GM19395 (cell line): ENCODE results near the gene SMPD4.
A peak's percentile ranks its signal among the peaks of the same experiment; 100 is the strongest.
"Not testable (repeated sequence)": the region's sequence is repeated elsewhere in the genome, so short reads cannot be mapped to it uniquely, and the experiment has no call there.

Experiments used
- ATAC-seq: cut with Tn5 transposase; IDR thresholded peaks from one replicate; pipeline ENCODE4 v1.9.1; 2021; ENCODE audit warnings: mild to moderate bottlenecking, moderate library complexity; ENCODE audit not compliant: unreplicated experiment

The SMPD4 gene

DNA sequence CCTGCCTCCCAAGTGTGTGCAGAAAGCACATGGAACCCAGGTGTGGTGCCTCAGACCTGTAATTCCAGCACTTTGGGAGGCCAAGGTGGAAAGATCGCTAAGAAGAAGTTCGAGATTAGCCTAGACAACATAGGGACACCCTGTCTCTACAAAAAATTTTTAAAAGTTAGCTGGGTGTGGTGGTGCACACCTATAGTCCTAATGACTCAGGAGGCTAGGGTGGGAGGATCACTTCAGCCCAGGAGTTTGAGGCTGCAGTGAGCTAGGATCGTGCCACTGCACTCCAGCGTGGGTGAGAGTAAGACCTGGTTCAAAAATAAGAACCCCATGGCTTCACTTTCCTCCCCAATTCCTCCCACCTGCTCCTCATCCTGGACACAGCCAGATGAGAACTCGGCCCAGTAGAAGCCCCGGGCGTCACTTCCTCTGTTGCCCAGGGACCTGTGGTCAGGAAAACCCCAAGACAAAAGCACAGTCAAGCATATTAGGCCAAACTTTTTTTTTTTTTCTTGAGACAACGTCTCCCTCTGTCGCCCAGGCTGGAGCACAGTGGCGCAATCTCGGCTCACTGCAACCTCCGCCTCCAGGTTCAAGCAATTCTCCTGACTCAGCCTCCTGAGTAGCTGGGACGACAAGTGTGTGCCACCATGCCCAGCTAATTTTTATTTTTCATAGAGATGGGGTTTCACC is 23.4 kb downstream of the SMPD4 start:
- ATAC-seq, result peak; percentile 89

DNA sequence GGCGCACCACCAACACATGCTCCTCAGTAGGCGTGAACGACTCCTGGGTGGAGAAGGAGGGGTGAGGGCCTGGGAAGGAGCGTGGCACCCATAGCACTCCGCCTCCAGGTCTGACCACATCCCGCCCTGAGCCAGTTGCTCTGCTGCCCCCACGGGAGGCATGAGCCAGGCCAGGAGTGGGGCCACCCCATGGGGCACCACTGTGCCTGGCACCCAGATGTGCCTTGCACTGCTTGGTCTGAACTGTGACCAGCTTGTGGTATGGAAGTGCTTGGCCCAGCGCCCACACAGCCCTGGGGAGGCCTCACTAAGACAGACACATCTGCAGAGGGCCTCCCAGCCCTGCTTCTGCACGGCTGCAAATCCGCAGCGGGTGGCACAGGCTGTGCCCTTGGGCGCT is 24.0 kb downstream of the SMPD4 start:
- peak; percentile 32 for ATAC-seq

DNA sequence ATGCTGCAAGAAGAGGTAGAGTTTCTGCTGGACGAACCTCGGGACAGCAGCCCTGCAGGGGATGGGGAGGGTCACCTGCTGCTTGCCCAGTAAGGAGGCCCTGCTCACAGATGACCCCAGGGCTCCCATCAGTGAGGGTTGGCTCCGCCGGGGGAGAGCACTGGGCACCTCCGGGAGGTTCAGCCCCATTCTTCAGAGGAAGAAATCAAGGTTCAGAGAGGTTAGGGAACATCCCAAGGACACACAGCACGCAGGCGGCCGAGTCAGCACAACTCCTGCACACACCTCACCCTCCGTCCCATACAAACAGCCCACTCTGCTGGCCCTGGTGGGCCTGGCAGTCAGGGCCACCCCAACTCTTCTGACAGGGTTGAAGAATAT is 24.8 kb downstream of the SMPD4 start:
- ATAC-seq, result no peak

DNA sequence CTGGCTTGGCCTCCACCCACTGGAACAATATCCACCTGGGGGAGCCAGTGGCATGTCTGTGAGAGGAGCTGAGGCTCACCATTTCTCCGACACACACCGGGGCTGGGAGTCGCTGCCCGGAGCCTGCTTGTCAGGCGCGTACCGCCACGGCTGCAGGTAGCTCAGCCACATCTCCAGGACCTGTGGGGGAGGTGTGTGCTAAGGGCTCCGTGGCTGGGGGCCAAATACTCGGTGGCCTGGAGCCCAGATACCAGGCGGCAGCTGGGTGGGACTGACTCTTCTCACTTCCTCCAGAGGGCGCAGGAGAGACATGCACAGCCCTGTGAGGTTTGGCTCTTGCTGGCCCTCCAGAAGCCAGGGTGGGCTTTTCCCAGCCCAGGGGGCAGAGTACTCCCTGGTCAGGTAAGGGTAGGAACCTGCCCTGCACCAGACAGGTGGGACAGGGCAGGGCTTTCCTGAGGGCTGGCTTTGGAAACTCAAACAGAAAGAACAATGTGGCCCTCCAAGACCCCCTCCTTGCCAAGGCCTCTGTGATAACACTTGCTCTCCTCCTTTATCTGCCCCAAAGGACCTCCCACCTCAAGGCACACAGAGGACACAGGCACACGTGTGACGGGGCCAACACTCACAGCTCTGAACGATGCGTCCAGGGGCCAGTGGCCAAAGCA is 25.3 kb downstream of the SMPD4 start:
- ATAC-seq, result not testable (repeated sequence)

DNA sequence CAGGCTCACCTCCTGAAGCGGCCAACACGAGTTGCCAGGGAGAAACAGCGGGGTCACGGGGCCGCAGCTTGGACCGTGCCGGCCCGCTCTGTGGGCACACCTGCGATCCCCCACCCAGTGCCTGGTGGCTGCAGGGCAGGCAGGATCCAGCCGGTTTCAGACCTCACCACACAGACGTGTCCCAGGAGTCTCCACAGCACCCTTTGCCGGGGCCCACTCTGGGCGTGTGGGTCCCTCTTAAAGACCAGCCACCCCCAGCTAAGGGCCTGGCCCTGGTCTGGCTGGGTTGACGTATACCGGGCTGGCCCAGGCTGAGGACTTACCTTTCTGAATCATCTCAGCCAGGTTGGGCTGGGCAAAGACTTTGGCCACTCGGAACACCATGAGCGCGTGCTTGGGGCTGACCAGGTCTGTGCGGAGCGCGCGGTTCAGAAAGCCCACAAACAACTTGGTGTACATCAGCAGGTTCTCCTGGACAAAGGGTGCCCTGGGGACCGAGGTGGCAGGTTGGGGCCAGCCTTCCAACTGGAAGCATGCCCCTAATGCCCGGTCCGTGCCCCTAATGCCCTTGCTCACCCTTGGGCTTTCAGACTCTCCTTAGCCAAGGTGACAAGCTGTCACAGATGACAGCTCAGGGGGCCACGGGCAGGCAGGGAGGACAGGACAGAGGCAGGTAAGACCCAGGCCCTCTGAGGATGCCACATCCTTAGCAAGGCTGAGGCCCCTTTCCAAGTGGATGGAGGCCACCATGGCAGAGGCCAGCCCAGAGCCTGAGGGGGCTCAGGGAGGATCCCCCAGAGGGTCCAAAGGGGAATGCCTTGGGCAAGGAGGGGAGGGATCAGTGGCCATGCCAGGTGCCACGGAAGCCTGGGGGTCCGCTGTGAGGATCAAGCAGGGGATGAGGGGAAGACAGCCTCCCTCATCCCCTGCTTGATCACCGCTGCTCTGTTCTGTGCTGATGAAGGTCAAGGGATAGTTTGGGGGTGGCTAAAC is 26.3 kb downstream of the SMPD4 start:
- no peak for ATAC-seq

DNA sequence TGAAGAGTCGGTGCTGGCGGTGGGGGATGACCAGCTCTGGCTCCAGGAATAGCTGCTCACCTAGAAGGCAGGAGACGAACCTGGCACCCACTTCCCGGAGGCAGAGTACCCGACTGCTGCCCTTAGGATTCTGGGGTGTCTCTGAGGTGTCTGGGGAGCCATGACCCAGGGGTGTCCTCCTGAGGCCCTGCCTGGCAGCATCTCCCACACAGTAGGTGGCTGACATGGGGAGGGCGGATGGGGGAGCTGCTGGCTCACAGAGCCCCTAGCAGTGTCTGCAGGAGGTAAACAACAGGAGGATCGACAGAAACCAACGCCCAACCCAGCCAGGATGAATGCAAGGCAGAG is 27.0 kb downstream of the SMPD4 start:
- ATAC-seq, result not testable (repeated sequence)

DNA sequence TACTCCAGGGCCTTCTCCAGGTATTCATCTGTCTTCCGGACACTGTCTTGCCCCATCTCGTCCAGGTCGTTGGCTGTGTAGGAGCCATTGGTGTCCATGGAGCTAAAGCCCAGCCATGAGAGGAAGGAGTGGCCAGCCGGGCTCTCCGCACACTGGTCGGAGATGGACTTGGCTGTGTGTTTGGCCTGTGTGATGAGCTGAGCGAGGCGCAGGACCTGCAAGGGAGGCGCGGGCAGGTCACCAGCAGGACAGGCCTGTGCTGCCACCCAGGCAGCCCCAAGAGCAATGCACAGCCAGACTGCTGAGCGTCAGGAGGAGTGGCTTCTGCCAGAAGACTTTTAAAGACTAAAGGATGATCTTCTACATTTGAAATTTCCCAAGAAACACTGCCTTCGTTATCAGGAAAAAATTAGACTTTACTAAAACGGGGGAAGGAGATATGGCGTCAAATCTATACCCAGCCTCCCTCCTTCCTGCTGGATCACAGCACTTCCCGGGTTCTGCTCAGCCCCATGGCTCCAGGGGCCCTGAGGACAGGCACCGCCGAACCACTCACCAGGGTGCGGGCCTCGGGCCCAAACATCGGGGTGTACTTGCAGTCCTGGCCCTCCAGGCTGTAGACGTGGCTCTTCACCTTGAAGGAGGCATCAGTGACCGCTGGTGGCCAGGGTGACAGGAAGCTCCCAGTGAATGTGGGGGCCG is 27.5 kb downstream of the SMPD4 start:
- ATAC-seq, result not testable (repeated sequence)

DNA sequence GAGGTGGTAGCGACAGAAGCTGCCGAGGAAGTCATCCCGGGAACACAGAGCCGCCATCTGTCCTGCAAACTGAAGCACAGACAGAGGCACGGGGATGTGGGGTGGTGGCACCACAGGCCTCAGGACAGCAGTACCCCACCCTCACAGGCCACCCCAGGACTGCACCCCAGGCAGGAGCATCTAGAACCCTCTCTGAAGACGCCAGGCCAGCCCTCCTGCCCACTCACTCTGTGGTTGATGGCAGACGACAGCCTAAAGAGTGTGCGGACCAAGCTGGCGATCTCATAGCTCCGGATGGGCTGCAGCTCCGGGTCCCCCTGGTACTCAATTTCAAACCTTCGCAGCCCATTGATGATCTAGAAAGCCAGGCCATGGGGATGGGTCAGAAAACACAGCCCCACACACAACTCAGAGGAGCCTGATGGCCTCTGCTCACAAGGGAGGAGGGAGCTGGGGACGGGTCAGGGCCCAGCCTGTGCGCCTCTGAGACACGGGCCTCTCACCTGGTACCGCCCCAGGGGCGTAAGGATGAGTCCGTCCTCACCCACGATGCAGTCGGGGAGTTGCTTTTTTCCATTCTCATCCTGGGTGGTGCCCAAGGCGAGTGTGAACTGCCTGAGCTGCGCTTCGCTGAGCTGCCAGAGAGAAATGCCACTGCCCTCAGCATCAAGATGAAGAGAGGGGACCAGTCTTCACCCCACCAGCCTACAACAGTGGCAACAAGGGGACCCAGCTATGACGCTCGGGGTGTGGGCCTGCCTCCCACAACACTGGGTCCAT is 28.4 kb downstream of the SMPD4 start:
- no peak for ATAC-seq

DNA sequence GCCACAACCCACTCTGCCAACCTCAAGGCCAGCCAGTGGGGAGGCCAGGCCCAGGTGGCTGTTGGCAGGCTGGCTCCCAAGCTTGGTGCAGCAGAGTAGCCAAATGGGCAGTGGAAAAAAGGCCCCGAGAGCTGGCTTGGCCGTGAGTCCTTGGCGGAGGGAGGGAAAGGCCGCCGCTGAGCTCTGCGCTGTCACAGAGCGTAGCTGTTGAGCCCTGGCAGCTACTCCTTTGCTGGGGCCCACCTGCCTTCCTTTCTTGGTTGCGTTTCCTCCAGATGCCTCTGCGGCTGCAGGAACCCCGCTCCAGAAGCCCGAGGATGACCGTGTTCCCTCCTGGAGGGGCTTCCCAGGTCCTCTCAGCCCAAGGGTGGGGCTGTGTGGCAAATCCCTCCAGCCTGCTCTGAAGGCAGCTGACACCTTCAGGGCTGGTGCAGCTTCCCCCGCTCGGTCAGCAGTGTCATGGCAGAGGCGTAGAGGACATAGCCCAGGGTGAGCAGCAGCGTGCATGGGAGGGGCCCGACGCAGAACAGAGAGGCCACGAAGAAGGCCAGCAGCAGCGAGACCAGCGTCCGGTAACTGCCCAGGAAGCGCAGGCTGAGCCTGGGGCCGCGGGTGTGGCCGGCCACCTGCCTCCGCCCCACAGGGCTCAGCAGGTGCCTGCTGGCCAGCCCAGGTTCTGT is 29.1 kb downstream of the SMPD4 start:
- ATAC-seq, result not testable (repeated sequence)

DNA sequence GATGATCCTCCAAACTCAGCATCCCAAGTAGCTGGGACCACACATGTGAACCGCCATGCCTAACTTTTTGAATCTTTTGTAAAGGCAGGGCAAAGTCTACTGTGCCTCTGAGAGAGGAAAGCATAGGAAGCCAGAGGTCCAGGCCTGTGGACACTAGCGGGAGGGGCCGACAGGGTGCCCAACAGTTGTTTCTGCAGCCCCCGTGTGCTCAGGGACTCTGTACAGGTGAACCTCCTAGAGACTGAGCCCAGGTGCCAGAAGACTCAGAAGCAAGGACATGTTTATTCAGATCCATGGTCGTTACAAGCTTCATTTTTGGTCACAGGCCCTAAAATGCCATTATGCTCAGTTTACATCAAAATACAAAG is 30.3 kb downstream of the SMPD4 start:
- not testable (repeated sequence) for ATAC-seq

DNA sequence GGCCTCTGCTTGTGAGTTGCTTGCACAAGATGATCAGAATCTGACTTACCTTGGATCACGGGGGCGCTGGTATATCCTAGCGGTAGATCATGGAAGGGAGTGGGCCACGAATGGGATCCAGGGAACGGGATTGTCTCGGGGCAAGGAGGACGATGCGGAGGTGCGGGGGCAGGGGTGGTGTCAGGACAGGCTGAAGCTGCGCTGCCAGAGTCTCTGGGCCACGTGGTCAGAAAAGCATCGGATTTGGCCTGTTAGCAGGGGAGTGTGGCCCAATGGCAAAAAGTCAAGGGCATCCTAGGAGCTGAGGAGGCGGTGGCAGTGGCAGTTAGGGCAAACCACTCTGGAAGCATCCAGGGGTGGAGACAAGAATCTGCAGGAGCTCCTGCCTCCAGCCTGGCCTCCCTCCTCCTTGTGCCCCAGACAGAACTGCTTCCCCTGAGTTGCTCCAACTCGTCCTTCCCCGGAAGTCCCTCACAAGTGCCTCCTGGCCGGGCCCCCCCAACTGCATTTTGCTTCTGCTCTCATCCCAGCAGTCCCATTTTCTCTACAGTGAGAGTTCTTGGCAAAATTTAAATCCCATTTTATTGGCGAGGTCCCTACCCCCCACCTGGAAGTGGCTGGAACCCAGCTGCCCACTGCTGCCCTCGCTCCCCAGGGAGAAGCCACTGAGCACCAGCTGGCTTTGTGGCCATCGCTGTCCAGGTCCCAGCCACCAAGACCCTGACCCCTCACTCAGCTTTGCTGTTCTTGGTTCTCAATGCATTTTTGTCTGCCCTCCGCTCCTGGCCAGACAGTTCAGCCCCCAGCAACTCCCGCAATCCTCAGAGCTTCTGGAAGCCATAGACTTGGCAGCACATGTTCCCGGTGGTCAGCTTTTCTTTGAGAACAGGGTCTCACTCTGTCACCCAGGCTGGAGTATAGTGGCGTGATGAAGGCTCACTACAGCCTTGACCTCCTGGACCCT is 30.9 kb downstream of the SMPD4 start:
- ATAC-seq, result no peak

DNA sequence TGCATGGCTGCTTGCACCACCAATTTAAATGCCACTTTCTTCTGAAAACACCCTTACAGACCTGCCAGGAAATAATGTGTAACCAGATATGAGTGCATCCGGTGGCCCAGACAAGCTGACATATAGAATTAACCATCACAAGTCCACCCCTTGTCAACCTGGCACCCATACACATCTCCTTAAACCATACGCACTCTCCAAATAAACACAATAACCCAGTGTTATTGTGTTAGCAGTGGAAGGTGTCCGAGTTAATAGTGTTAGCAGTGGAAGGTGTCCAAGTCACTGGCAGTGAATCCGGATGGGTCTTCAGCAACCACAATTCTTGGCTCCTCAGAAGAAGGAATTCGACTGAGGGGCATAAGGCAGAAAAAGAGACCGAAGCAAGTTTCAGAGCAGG is 32.9 kb downstream of the SMPD4 start:
- ATAC-seq, result not testable (repeated sequence)

DNA sequence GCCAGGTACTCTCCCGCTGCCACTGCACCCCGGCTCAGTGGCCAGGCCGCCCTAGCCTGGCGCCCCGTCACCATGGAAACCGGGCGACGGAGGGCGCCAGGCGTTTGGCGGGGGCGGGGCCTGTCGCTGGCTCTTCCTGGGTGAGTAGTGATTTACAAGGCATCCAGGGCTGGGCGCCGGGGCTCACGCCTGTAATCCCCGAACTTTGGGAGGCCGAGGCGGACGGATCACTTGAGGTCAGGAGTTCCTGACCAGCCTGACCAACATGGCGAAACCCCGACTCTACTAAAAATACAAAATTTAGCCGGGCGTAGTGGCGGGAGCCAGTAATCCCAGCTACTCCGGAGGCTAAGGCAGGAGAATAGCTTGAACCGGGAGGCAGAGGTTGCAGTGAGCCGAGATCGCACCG is 36.4 kb downstream of the SMPD4 start, which contains the start of gene CCDC74B:
CCDC74B (minus strand) TSS at position 107 of the 409 bp plus-strand sequence. CDS start 116 bp downstream, outside the sequence.
- peak; percentile 85 for ATAC-seq

DNA sequence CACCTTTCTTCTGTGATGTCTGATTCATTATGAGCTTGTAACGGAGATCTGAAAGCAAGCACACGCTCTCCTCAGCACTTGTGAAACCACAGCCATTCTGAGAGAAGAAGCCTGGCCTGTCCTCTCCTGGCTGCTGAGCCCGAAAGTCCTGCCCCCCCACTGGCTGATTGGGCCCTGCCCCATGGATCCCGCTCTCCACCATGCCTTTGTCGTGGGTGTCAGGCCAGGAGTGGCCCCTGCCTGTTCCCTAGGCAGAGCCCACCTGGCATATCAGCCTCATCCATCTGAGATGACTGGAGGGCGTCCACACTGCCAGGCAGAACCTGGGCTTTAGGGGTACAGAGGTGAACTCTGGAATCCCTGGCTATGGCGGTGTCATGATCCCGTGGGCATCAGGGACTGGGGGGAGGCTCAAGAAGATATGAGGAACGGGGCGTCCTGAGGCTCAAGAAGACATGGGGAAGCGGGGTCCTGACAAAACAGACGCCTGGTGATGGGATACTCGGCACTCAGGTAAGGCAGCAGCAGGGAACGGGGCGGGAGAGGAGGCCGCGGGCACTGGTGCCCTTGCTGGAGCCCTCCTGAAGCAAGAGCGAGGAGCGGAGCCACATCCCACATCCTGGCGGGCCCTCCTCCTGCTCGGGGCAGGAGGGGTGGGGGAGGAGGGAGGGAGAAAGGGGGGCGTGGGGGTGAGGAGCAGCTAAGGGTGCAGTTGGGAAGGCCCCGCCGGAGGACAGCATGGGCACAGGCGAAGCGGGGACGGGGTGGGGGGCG is 37.9 kb downstream of the SMPD4 start:
- peak; percentile 45 for ATAC-seq

DNA sequence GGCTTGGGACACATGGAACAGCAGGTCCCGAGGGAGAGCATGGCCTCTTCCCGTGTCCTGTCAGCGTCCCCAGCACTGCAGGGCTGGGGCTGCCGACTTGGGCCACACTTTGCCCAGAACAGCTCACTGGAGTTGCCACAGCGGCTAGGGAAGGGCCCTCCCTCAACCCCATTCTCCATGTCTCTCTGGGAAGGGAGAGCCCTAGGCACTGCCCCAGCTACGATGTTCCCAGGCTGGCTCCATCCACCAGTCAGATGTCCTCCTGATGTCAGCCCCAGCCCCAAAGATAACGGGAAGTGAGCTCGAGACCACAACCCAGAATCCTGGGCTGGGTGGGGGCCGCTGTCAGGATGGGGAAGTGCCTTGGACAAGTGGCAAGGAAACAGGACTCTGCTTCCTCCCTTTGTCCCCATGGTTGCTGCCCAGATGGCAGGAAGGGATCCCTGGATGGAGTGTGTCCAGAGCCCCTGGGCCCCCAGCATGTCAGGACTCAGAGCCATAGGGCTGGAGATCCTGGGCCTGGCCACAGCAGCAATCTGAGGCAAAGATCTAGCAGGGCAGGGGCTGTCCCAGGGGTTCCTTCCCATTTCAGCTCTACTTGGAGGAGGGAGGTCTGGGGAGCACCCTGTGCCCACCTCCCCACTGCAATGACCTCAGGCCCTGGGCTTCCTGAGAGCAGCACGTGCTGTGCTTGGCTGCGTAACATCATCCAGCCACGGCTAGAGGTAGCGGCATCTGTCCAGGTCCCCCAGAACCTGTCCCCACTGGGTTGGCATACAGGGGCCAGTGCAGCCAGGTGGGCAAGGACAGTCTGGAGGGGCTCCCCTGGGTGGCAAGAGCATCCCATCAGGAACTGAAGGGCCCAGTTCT is 38.8 kb downstream of the SMPD4 start:
- ATAC-seq, result not testable (repeated sequence)

DNA sequence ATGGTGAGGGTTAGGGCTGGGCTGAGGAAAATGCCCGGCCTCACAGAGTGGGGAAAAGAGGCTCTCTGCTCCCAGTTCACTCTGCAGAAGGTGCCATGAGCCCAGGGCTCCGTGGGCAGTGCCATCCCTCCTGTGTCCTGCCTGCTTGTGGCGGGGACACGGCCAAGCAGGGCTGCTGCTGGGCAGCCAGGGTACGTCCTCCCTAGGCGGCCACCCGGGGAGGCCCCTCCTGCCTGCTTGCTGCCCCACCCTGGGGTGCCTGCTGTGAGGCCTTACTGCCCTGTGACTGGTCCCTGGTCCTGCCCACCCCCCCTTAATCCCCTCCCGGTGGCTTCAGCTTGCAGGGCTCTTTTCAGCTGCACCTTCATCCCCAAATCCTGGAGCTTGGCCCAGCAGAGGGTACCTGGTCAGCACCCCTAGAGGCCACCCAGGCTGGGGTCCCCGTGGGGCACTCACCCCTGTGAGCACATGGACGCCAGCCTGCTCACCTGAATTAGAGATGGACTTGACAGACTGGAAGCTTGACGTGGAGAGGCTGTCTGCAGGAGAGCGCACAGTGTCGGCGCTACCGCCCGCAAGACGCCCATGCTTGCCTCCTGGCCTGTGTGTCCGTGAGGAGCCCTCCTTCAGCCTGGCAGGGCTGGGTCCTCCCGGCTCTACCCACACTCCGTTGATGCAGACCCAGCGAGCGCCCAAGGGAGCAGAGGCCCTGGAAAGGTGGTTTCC is 39.6 kb downstream of the SMPD4 start:
- not testable (repeated sequence) for ATAC-seq
